GM12872 (cell line): ENCODE data around the gene DNAJA4.

Experiments
- CTCF ChIP-seq: IDR thresholded peaks from 3 replicates; pipeline ENCODE4 v1.5.1; 2011; ENCODE audit warnings: low read depth, mild to moderate bottlenecking, low read length, moderate library complexity; ENCODE audit not compliant: insufficient read depth

DNAJA4 gene

GRCh38 chr15:78290222-78290621, 25.9 kb downstream of the DNAJA4 start:
- no peak for TF ChIP-seq CTCF

DNA sequence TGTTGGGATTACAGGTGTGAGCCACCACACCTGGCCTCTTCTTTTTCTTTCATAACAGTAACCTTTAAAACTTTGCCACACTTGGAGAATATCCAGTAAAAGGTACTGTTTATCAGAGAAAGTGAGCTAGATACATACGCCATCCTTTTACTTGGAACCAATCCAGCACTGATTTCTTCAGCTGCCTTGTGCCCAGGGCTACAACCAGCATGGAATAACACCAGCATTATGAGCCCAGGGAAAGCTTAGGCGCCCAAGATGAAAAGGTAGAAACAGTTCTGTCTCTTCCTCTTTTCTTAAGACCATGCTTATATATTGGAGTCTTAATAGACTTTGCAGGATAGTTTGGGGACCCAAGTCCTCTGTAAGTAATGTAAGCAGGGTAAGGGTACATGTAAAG, 26.7 kb downstream of the DNAJA4 start:
- TF ChIP-seq CTCF: no peak

- no peak for TF ChIP-seq CTCF
These were observed 27.3 kb downstream of the DNAJA4 start for GRCh38 chr15:78291698-78292097.

- no peak for TF ChIP-seq CTCF
These were observed 27.9 kb downstream of the DNAJA4 start for GRCh38 chr15:78292219-78292618.

DNA sequence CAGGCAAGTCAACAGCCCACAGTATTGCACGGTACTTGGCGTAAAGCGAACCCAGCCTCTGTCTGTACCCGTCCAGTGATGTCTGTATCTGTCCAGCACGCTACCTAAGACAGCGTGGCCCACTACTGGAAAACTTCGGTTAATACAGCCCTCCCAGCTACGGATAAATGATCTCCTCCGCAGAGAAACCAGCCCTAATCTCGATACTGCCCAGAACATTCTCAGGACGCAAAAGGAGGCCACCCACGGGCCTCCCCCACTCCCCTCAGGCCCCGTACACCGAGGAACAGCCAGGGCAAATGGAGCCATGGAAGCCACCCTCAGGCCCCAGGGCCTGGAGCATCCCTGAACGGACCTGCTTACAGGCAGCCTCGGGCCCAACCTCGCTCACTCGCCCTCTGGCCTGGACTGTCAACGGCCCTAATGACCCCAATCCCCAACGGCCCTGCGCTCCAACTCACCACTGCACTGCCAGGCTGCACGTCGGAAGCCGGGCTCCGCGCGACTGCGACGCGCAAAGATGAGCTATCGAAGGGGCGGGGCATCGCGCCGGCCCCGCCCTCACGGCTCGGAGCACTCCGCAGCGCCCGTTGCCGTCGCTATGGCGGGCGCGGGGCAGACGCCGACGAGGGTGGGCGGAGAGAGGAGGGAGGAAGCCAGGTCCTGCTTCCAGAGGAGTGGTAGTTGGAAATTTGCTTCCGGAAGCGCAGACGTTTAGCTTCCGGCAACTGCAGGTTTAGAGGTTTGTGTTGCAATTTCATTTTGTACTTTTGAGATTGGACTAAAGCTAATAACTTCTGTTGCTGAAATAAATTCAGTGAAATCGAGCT, 35.0 kb downstream of the DNAJA4 start, which contains the start of gene SKIC8:
TSS of gene SKIC8 (minus strand) at position 509 of the 830 bp plus-strand sequence. CDS start 3,923 bp downstream, outside the sequence.
- 0 out of 3 replicates have a peak, but pooled peaks have one; percentile 1 for TF ChIP-seq CTCF

GRCh38 chr15:78301326-78301725, 37.0 kb downstream of the DNAJA4 start:
- no peak for TF ChIP-seq CTCF

- TF ChIP-seq CTCF: no peak
These were observed 37.5 kb downstream of the DNAJA4 start for GRCh38 chr15:78301828-78302227.
